Natural killer cell (primary cell): ENCODE measurements around the gene SLC2A14. TPM values are rescaled to one million over a fixed set of nuclear protein-coding genes. Genes with fewer than 3 reads are reported as not detected.
"Not testable (repeated sequence)": the region's sequence is repeated elsewhere in the genome, so short reads cannot be mapped to it uniquely, and the experiment has no call there.

Experiments
- ATAC-seq, 3 donors: fragments of 150-1000 bp in 2 of 3; fragments of 200-7000 bp in 1 of 3; cut with Tn5 transposase; 1 replicate in 1 of 3; 2 replicates in 2 of 3; pipeline ENCODE4 v1.10.0; 2021; ENCODE audit warnings: mild to moderate bottlenecking in 2 of 3, moderate library complexity in 2 of 3
- DNase-seq, 2 donors: peaks; one replicate each; pipeline versions ENCODE4 v3.0.0 to v3.0.0-alpha.2; 2013 to 2021; ENCODE audit warnings: mixed read lengths in 1 of 2
- H3K27ac ChIP-seq: one replicate; pipeline ENCODE4 v1.5.1; 2013; ENCODE audit warnings: mild to moderate bottlenecking, low read length
- H3K27me3 ChIP-seq: one replicate; pipeline ENCODE4 v1.6.1; 2013; ENCODE audit warnings: low read length; ENCODE audit not compliant: control insufficient read depth, insufficient read depth
- H3K36me3 ChIP-seq: one replicate; pipeline ENCODE4 v1.6.1; 2013; ENCODE audit warnings: low read length; ENCODE audit not compliant: control insufficient read depth, insufficient read depth
- H3K4me1 ChIP-seq: one replicate; pipeline ENCODE4 v1.6.1; 2013; ENCODE audit warnings: low read length; ENCODE audit not compliant: control insufficient read depth, insufficient read depth
- H3K4me3 ChIP-seq: one replicate; pipeline ENCODE4 v1.5.1; 2013; ENCODE audit warnings: low read length
- H3K9me3 ChIP-seq: one replicate; pipeline ENCODE4 v1.6.1; 2013; ENCODE audit warnings: low read length; ENCODE audit not compliant: control insufficient read depth, insufficient read depth
- H3K27ac Mint-ChIP-seq, 2 donors: one replicate each; pipeline ENCODE4 v1.8.0; 2022; ENCODE audit warnings: mild to moderate bottlenecking in 2 of 2, mixed read lengths in 2 of 2, moderate library complexity in 1 of 2
- H3K27me3 Mint-ChIP-seq, 2 donors: one replicate each; pipeline ENCODE4 v1.8.0; 2022; ENCODE audit warnings: low read depth in 2 of 2, mixed read lengths in 2 of 2
- H3K36me3 Mint-ChIP-seq: one replicate; pipeline ENCODE4 v1.8.0; 2022; ENCODE audit warnings: mixed read lengths
- H3K4me1 Mint-ChIP-seq, 2 donors: one replicate each; pipeline ENCODE4 v1.8.0; 2022; ENCODE audit warnings: mixed read lengths in 2 of 2
- H3K4me3 Mint-ChIP-seq: one replicate; pipeline ENCODE4 v1.8.0; 2022; ENCODE audit warnings: mild to moderate bottlenecking, moderate library complexity, mixed read lengths
- H3K9me3 Mint-ChIP-seq, 2 donors: one replicate each; pipeline ENCODE4 v1.8.0; 2022; ENCODE audit warnings: mixed read lengths in 2 of 2
- CTCF ChIP-seq: fragments of 200-600 bp; IDR thresholded peaks from one replicate; pipeline ENCODE4 v1.8.0; 2022; ENCODE audit warnings: antibody characterized with exemption
- WGBS: methylation state at CpG from one replicate; pipeline ENCODE4 v1.1.7; 2013; ENCODE audit warnings: missing lambda C conversion rate; ENCODE audit not compliant: insufficient coverage; 5-methylcytosine and 5-hydroxymethylcytosine counted together
- intact Hi-C: fragments of 100-400 bp; cut with micrococcal nuclease; formaldehyde crosslinking; loops from one replicate; pipeline ENCODE4 v1.14.2; 2022
- total RNA-seq, 4 donors: library from RNA; stranded (reverse); fragments of 120-200 nt in 1 of 4; gene quantifications; one replicate each; pipeline versions ENCODE4 v1.2.3 to v1.2.4, GENCODE V29; 2013 to 2022

Gene SLC2A14
- total RNA-seq, 3 donors from 2014 or later (not counting 1 experiment from before 2014, with no cell fraction given) = 0.12 to 7.9 (median 0.25) TPM

GRCh38 chr12:7859552-7859951, 13.2 kb downstream of the SLC2A14 start:
- ATAC-seq = no peak
- TF ChIP-seq CTCF = no peak

GRCh38 chr12:7857971-7858370, 14.7 kb downstream of the SLC2A14 start:
- peaks cover 2% of the 10 kb centered on the region for H3K27me3 ChIP-seq
- H3K4me3 ChIP-seq = no peak overlapping the region
- no peak overlapping the region for H3K27ac ChIP-seq
- Mint-ChIP-seq H3K9me3 (no peaks in the 10 kb centered on the region), H3K4me3 (no peak overlapping the region), H3K4me1 (peaks cover 13 to 17% of the 10 kb centered on the region in 2 donors), H3K36me3 (no peaks in the 10 kb centered on the region), H3K27me3 (peaks cover 10% of the 10 kb centered on the region in 2 donors), H3K27ac (peak overlapping the region in 1 of 2 donors; percentile 44)
- ATAC-seq = no peak
- no peak for TF ChIP-seq CTCF
- no peaks in the 10 kb centered on the region for H3K36me3 ChIP-seq
- no peak for DNase-seq
- 73% methylated on average over 2 of the region's 3 CpGs for WGBS
- peaks cover 7% of the 10 kb centered on the region for H3K4me1 ChIP-seq
- no peaks in the 10 kb centered on the region for H3K9me3 ChIP-seq
- intact Hi-C loops = no loop called here

More at GRCh38 chr12:7859552-7859951, 13.2 kb downstream of the SLC2A14 start:
- no peak overlapping the region for H3K4me3 Mint-ChIP-seq
- no peak overlapping the region for H3K27ac ChIP-seq
- H3K27me3 ChIP-seq = peaks cover 2% of the 10 kb centered on the region
- H3K9me3 ChIP-seq = no peaks in the 10 kb centered on the region
- intact Hi-C loops = no loop called here
- H3K4me1 ChIP-seq = peaks cover 13% of the 10 kb centered on the region
- no peaks in the 10 kb centered on the region for H3K36me3 ChIP-seq
- no peaks in the 10 kb centered on the region for H3K9me3 Mint-ChIP-seq
- no peaks in the 10 kb centered on the region for H3K36me3 Mint-ChIP-seq
- peak overlapping the region in 1 of 2 donors; percentile 69 for H3K27ac Mint-ChIP-seq
- H3K27me3 Mint-ChIP-seq = peaks cover 9 to 10% of the 10 kb centered on the region in 2 donors
- no peak for DNase-seq
- no peak overlapping the region for H3K4me3 ChIP-seq
- peaks cover 15 to 21% of the 10 kb centered on the region in 2 donors for H3K4me1 Mint-ChIP-seq
- WGBS = 47% methylated on average over 2 of the region's 2 CpGs

GRCh38 chr12:7856516-7856915, 16.2 kb downstream of the SLC2A14 start:
- H3K27ac ChIP-seq = no peak overlapping the region
- no peak overlapping the region for H3K4me3 ChIP-seq
- intact Hi-C loops = no loop called here
- no peak overlapping the region for H3K4me3 Mint-ChIP-seq
- H3K4me1 ChIP-seq = peaks cover 3% of the 10 kb centered on the region
- no peaks in the 10 kb centered on the region for H3K9me3 Mint-ChIP-seq
- TF ChIP-seq CTCF = no peak
- DNase-seq = no peak
- peaks cover 14 to 25% of the 10 kb centered on the region in 2 donors for H3K27me3 Mint-ChIP-seq
- no peaks in the 10 kb centered on the region for H3K9me3 ChIP-seq
- H3K4me1 Mint-ChIP-seq = peaks cover 10% of the 10 kb centered on the region in 2 donors
- H3K27ac Mint-ChIP-seq = no peak overlapping the region
- 98% methylated on average over 6 of the region's 6 CpGs for WGBS
- H3K36me3 ChIP-seq = no peaks in the 10 kb centered on the region
- no peaks in the 10 kb centered on the region for H3K36me3 Mint-ChIP-seq
- ATAC-seq = no peak
- peaks cover 2% of the 10 kb centered on the region for H3K27me3 ChIP-seq

DNA sequence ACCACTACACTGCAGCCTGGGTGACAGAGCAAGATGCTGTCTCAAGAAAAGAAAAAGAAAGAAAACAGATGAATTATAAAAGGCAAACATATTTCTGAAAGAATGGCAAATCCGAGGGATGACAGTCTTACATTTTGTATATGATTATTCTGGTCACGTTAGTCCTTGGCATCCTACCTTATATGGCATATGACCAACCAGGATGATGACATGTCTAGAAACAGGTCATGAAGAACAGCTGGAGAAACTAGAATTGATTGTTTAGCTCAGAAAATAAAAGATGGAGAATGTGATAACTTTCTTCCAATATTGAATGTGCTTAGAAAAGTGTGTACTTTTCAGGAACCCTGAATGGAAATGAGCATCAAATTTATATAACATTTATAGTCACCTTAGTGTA, 19.2 kb downstream of the SLC2A14 start:
- TF ChIP-seq CTCF = no peak

GRCh38 chr12:7851622-7852081, 21.1 kb downstream of the SLC2A14 start:
- ATAC-seq, H3K36me3 ChIP-seq, H3K9me3 Mint-ChIP-seq, intact Hi-C loops, H3K9me3 ChIP-seq, H3K4me3 Mint-ChIP-seq, H3K36me3 Mint-ChIP-seq, H3K27ac Mint-ChIP-seq, H3K4me1 ChIP-seq, H3K27ac ChIP-seq, H3K4me3 ChIP-seq, H3K4me1 Mint-ChIP-seq, H3K27me3 ChIP-seq, DNase-seq: not testable (repeated sequence)
- 84% methylated on average over 3 of the region's 3 CpGs for WGBS
- H3K27me3 Mint-ChIP-seq = peaks cover 20 to 41% of the 10 kb centered on the region in 2 donors

More for the DNA sequence above, 19.2 kb downstream of the SLC2A14 start:
- Mint-ChIP-seq H3K27ac (no peak overlapping the region), H3K36me3 (no peaks in the 10 kb centered on the region), H3K9me3 (no peaks in the 10 kb centered on the region), H3K4me1 (no peaks in the 10 kb centered on the region), H3K4me3 (no peak overlapping the region), H3K27me3 (peaks cover 14 to 32% of the 10 kb centered on the region in 2 donors)
- Histone ChIP-seq H3K4me1 (no peaks in the 10 kb centered on the region), H3K36me3 (no peaks in the 10 kb centered on the region), H3K4me3 (no peak overlapping the region), H3K27ac (no peak overlapping the region), H3K9me3 (no peaks in the 10 kb centered on the region), H3K27me3 (peaks cover 4% of the 10 kb centered on the region)
- DNase-seq (no peak), ATAC-seq (no peak)
- intact Hi-C loops = no loop called here
- 82% methylated on average over 2 of the region's 2 CpGs for WGBS
